Measurements from ENCODE around the gene ADAM12.

ADAM12 gene

DNA sequence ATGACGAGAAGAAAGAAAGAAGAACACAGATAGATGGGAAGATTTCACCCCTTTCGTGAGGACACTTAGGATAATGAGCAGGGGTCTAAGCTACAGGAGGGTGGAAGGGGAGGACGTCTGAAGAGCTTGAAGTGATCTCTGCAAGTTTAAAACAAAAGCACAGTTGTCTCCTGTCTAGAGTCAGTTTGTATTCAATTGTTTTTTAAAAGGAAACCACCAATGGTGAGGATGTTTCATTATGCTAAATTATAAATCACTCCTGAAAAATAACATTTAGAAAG, 85.9 kb downstream of the ADAM12 start:
- no peak for FAIRE-seq
- TF ChIP-seq, protein P1, sequence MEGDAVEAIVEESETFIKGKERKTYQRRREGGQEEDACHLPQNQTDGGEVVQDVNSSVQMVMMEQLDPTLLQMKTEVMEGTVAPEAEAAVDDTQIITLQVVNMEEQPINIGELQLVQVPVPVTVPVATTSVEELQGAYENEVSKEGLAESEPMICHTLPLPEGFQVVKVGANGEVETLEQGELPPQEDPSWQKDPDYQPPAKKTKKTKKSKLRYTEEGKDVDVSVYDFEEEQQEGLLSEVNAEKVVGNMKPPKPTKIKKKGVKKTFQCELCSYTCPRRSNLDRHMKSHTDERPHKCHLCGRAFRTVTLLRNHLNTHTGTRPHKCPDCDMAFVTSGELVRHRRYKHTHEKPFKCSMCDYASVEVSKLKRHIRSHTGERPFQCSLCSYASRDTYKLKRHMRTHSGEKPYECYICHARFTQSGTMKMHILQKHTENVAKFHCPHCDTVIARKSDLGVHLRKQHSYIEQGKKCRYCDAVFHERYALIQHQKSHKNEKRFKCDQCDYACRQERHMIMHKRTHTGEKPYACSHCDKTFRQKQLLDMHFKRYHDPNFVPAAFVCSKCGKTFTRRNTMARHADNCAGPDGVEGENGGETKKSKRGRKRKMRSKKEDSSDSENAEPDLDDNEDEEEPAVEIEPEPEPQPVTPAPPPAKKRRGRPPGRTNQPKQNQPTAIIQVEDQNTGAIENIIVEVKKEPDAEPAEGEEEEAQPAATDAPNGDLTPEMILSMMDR (IDR thresholded peaks at IDR 0.05; ENCODE audit: insufficient read depth, missing control alignments): no peak
- DNase-seq (ENCODE audit: insufficient read length, low spot score): no peak

DNA sequence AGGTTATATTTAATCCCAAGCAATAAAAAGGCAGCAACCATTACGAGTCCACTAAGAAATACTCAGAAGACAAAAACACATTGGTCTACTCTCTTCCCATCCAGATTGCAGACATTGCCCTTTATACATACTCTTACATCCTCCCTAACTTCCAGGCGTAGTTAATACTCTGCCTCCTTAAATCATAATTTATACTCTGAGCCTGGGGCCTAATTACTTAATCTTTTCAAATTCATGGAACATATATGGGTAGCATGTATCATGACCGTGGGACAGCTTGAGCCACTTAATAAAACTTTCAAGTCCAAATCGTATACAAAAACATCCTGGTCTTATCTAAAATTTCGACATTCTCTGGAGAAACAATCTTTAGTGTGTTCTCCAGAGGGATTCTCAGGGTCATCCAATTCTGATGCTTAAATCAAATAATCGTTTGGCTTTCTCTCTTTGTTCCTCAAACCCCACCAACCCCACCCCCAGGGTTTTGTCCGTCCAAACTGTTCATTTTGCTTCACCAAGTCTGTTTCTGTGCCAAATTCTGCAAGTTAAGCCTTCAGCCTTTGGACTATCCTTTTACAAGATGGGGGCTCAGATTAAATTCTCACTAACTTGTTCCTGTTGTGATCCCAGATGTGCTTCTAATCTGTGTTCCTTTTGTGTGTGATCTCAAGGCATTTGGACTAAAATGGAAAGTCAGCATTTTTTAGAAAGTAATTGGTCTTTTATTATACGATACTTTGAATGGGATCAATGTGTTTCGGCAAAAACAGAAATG, 86.4 kb downstream of the ADAM12 start:
- DNase-seq (ENCODE audit: insufficient read length, low spot score) (no peak), FAIRE-seq (no peak)
- TF ChIP-seq, protein P1 (IDR thresholded peaks at IDR 0.05; ENCODE audit: insufficient read depth, missing control alignments): no peak

DNA sequence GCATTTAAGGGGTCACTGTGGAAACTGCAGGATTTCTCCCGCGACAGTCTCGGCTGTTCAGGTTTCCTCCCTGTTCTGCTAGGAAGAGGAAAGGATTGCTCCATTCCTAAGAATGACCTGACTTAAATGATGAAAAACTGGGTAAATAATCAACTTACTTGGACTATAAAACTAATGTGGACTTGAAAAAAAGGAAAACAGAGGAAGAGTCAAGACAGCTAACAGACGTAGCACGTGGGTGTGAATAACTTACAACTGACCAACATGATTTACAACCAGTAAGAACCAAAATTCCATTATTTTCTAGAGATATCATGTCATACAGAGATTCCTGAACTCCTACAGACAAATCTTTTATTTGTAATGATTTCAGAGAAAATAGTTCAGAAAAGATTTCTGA, 93.8 kb downstream of the ADAM12 start:
- TF ChIP-seq, protein P1 (IDR thresholded peaks at IDR 0.05; ENCODE audit: insufficient read depth, missing control alignments): no peak
- FAIRE-seq (no peak), DNase-seq (ENCODE audit: insufficient read length, low spot score) (no peak)

DNA sequence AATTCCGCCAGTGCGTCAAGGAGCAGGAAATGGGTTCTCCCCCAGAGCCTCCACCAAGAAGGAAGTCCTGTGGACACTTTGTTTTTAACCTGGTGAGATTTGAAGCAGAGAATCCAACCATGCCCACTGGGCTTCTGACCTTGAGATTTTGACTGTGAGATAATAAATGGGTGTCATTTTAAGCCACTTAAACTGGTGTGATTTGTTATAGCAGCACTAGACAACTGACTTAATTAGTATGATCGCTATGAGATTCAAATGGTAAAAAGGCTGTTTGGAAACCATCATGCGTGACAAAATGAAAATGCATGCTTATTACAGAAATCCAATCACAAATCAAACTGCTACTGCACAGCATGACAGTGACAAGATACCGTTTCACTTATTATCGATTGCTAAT, 98.0 kb downstream of the ADAM12 start:
- FAIRE-seq (no peak), DNase-seq (ENCODE audit: insufficient read length, low spot score) (no peak)
- TF ChIP-seq, protein P1 (IDR thresholded peaks at IDR 0.05; ENCODE audit: insufficient read depth, missing control alignments): no peak

DNA sequence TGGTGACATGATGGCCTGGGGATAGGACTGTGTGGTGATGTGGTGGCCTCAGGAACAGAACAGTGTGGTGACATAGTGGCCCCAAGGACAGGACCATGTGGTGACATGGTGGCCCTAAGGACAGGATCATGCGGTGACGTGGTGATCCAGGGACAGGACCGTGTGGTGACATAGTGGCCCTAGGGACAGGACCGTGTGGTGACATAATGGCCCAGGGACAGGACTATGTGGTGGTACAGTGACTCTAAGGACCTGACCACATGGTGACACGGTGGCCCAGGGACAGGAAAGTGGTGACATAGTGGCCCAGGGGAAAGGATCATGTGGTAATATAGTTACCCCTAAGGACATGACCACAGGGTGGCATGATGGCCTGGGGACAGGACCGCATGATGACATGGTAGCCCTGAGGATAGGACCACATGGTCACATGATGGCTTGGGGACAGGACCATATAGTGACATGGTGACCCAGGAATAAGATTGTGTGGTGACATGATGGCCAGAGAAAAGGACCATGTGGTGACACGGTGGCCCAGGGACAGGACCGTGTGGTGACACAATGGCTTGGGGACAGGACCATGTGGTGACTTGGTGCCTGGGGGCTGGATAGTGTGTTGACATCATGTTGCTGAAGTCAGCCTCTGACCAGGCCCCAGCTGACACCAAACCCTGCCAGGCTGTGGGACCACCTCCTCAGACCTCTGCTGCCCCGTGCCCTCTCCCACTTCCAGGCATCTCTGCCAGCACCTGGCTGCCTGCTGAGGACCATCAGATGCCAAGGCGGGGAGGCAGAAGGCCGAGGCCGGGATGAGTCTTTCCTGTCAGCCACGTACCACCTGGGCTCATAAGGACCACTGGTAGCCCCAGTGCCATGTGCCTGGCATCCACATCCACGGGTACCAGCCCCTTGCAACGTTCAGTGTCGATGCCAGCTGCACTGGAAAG, 99.5 kb downstream of the ADAM12 start:
- FAIRE-seq (no peak), DNase-seq (ENCODE audit: insufficient read length, low spot score) (no peak)
- TF ChIP-seq, protein P1 (IDR thresholded peaks at IDR 0.05; ENCODE audit: insufficient read depth, missing control alignments): no peak

DNA sequence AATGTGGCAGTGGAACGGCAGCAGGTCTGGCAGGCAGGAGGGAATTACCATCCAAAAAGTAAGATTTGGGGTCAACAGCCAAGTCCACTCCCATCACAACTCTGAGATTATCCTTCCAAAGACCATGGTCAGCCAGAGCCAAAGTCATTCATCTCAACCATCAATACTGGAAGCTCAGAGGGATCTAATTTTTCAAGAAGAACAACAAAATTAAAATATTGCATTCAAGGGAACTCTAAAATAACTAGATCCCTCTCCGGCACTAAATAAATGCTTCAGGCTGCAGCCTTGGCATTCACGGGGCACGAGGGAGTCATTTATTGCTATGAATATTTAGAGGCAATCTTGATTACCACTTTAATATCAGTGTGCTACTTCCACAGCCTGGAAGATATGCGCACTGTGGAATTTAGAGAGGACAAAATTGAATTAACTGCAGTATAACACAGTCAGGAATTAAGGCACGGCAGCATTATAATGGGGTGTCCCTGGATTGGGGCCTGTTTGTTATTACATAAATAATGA, 102.0 kb downstream of the ADAM12 start:
- TF ChIP-seq, protein P1 (IDR thresholded peaks at IDR 0.05; ENCODE audit: insufficient read depth, missing control alignments): no peak
- DNase-seq (ENCODE audit: insufficient read length, low spot score) (no peak), FAIRE-seq (no peak)
